Measurements from ENCODE around the gene LRRC42. TPM values are rescaled to one million over a fixed set of nuclear protein-coding genes. Genes with fewer than 3 reads are reported as not detected.

Gene LRRC42
- total and polyA plus RNA-seq, 2 donors from 2014 or later: 23.8 to 25.6 TPM

GRCh38 chr1:53905509-53905908 is 40.6 kb upstream of the LRRC42 start:
- Histone ChIP-seq H3K9ac (ENCODE audit: low read length in 3 of 3) (no peak overlapping the region), H3K27ac (ENCODE audit: low read depth in 2 of 2, low read length in 2 of 2) (no peak overlapping the region), H3K27me3 (ENCODE audit: control insufficient read depth, insufficient read depth, low read length) (no peaks in the 10 kb centered on the region), H3K36me3 (ENCODE audit: control insufficient read depth in 2 of 3, insufficient read depth in 3 of 3, low read length in 3 of 3) (peaks cover 0 to 2% (median 0%) of the 10 kb centered on the region in 3 donors), H3K9me3 (ENCODE audit: control insufficient read depth in 2 of 3, insufficient read depth in 1 of 3, low read length in 3 of 3) (no peaks in the 10 kb centered on the region), H3K4me3 (ENCODE audit: low read length in 3 of 3) (no peak overlapping the region), H3K4me1 (ENCODE audit: control insufficient read depth in 2 of 3, insufficient read depth in 2 of 3, low read depth in 1 of 3, low read length in 3 of 3) (peaks cover 0 to 3% (median 0%) of the 10 kb centered on the region in 3 donors)
- no peak for FAIRE-seq
- intact Hi-C loops (cut with DNase I): no loop called here
- no peak for TF ChIP-seq CTCF (IDR thresholded peaks at IDR 0.05; ENCODE audit: borderline replicate concordance, extremely low read depth, insufficient read depth)
- no peak for DNase-seq

- DNase-seq: no peak
- no peak overlapping the region for H3K4me3 ChIP-seq (ENCODE audit: low read length in 3 of 3)
- FAIRE-seq: no peak
These were observed 40.0 kb upstream of the LRRC42 start for GRCh38 chr1:53906121-53906520.

GRCh38 chr1:53909946-53910345 is 36.2 kb upstream of the LRRC42 start:
- Histone ChIP-seq H3K27me3 (ENCODE audit: control insufficient read depth, insufficient read depth, low read length) (no peaks in the 10 kb centered on the region), H3K4me3 (ENCODE audit: low read length in 3 of 3) (no peak overlapping the region), H3K9me3 (ENCODE audit: control insufficient read depth in 2 of 3, insufficient read depth in 1 of 3, low read length in 3 of 3) (no peaks in the 10 kb centered on the region), H3K27ac (ENCODE audit: low read depth in 2 of 2, low read length in 2 of 2) (no peak overlapping the region), H3K4me1 (ENCODE audit: control insufficient read depth in 2 of 3, insufficient read depth in 2 of 3, low read depth in 1 of 3, low read length in 3 of 3) (no peaks in the 10 kb centered on the region), H3K9ac (ENCODE audit: low read length in 3 of 3) (no peak overlapping the region), H3K36me3 (ENCODE audit: control insufficient read depth in 2 of 3, insufficient read depth in 3 of 3, low read length in 3 of 3) (peaks cover 0 to 2% (median 0%) of the 10 kb centered on the region in 3 donors)
- DNase-seq (no peak), FAIRE-seq (no peak)
- intact Hi-C loops (cut with DNase I): no loop called here
- TF ChIP-seq CTCF (IDR thresholded peaks at IDR 0.05; ENCODE audit: borderline replicate concordance, extremely low read depth, insufficient read depth): no peak

More at GRCh38 chr1:53906121-53906520, 40.0 kb upstream of the LRRC42 start:
- Histone ChIP-seq H3K27me3 (ENCODE audit: control insufficient read depth, insufficient read depth, low read length) (no peaks in the 10 kb centered on the region), H3K36me3 (ENCODE audit: control insufficient read depth in 2 of 3, insufficient read depth in 3 of 3, low read length in 3 of 3) (peaks cover 0 to 2% (median 0%) of the 10 kb centered on the region in 3 donors), H3K27ac (ENCODE audit: low read depth in 2 of 2, low read length in 2 of 2) (no peak overlapping the region), H3K9me3 (ENCODE audit: control insufficient read depth in 2 of 3, insufficient read depth in 1 of 3, low read length in 3 of 3) (no peaks in the 10 kb centered on the region), H3K9ac (ENCODE audit: low read length in 3 of 3) (no peak overlapping the region), H3K4me1 (ENCODE audit: control insufficient read depth in 2 of 3, insufficient read depth in 2 of 3, low read depth in 1 of 3, low read length in 3 of 3) (peaks cover 0 to under 1% (median 0%) of the 10 kb centered on the region in 3 donors)
- intact Hi-C loops (cut with DNase I): no loop called here
- TF ChIP-seq CTCF (IDR thresholded peaks at IDR 0.05; ENCODE audit: borderline replicate concordance, extremely low read depth, insufficient read depth): no peak

GRCh38 chr1:53911442-53911841 is 34.7 kb upstream of the LRRC42 start:
- H3K27me3 ChIP-seq (ENCODE audit: control insufficient read depth, insufficient read depth, low read length): no peaks in the 10 kb centered on the region
- H3K36me3 ChIP-seq (ENCODE audit: control insufficient read depth in 2 of 3, insufficient read depth in 3 of 3, low read length in 3 of 3): peaks cover 0 to 5% (median 0%) of the 10 kb centered on the region in 3 donors
- no peak for TF ChIP-seq CTCF (IDR thresholded peaks at IDR 0.05; ENCODE audit: borderline replicate concordance, extremely low read depth, insufficient read depth)
- no peak for FAIRE-seq
- no peak overlapping the region for H3K27ac ChIP-seq (ENCODE audit: low read depth in 2 of 2, low read length in 2 of 2)
- no peak overlapping the region for H3K4me3 ChIP-seq (ENCODE audit: low read length in 3 of 3)
- H3K9me3 ChIP-seq (ENCODE audit: control insufficient read depth in 2 of 3, insufficient read depth in 1 of 3, low read length in 3 of 3): no peaks in the 10 kb centered on the region
- no peaks in the 10 kb centered on the region for H3K4me1 ChIP-seq (ENCODE audit: control insufficient read depth in 2 of 3, insufficient read depth in 2 of 3, low read depth in 1 of 3, low read length in 3 of 3)
- no peak overlapping the region for H3K9ac ChIP-seq (ENCODE audit: low read length in 3 of 3)
- no peak for DNase-seq
- intact Hi-C loops (cut with DNase I): no loop called here
